GM19193 (cell line): ENCODE results near the gene PARK7.

Source experiments
- POLR2A ChIP-seq: IDR thresholded peaks from 4 replicates; pipeline ENCODE4 v1.6.1; 2011; ENCODE audit not compliant: insufficient read depth, insufficient read length; ENCODE audit errors: extremely low read depth

PARK7 gene

DNA sequence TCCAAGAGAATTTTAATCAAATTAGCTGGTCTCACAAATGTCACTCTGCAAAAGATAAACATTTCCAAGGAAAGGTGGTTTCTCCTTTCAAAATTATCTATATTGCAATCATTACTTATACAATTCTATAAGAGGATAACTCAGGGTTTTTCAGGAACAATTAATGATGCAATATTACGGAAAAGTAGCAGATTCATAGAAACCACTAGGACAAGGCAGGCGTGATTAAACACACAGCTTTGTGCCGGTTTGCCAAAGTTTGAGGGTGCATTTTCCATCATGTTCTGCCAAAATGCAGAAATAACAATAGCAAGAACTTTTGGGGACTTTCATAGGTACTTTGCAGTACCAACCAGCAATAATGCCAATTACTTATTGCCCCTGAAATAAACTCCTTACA is 21.5 kb upstream of the PARK7 start:
- TF ChIP-seq POLR2A: no peak

GRCh38 chr1:7940745-7941436 is 20.6 kb upstream of the PARK7 start, which contains the start of gene TNFRSF9:
Gene TNFRSF9 (minus strand): TSS chr1:7940839. CDS start chr1:7939994, 845 bp downstream.
- peak; percentile 25 for TF ChIP-seq POLR2A

GRCh38 chr1:7941437-7941793 is 20.1 kb upstream of the PARK7 start:
- no peak for TF ChIP-seq POLR2A

DNA sequence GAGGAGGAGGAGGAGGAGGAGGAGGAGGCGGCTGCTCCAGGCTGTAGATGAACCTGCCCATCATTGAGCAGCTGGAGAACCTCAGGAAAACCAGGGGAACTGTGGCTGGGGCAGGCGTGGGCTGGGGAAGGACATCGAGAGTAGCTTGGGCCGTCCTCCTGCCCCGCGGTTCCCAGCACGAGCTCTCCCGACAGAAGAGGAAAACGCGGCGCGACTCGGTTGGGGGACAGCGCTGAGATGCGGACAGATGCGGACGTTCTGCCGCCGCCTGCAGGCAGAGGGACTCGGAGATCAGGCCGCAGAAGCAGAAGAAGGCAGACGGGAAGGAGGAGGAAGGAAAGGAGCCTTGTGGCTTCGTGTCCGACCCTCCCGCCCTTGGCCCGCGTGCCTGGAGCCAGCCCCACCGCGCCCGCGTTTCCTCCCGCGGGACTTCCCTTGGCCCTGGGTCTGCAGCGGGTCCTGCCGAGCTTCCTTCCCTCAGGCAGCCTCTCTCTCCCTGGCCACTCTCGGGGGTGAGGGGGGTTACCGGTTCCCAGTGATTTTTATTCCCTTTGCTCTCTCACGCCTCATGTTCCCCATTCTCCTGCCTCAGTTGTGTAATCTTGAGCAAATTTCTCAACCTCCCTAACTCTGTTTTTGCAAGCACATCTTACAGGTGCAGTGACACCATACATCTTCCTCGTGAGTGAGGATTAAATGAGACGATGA is 19.1 kb upstream of the PARK7 start:
- no peak for TF ChIP-seq POLR2A

DNA sequence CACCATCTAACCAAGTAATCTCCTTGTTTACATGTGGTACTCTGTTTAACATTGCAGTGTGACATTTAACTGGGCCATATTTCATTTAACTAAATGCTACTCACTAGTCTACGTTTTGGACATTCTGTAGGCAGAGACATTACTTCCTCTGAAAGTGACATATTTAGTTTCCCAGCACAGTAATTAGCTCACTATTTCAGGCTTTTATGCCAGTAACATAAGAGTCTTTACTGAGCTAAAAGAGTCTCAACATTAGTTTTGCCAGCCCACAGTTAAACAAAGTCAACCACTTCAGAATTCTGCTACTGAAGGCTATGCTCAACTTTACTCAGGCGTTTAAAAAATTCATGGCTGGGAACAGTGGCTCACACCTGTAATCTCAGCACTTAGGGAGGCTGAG is 18.3 kb upstream of the PARK7 start:
- TF ChIP-seq POLR2A: no peak

DNA sequence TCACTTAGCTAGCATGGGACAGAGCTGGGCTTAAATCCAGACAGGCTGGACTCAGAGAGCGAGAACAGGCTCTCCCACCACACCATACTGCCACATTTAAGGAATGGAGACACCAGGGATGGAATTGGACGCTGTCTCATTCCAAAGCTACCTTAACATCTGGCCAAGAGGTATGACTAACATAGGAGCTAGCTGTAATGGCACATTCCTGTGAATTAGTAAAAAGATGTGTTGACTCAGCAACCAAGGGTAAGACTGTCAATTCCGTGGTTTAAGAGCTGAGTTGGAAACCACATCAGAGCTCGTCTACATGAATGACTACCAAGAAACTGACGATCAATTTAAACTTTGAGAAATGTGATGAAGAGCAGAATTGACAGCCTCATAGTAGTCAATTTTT is 12.6 kb upstream of the PARK7 start:
- no peak for TF ChIP-seq POLR2A

DNA sequence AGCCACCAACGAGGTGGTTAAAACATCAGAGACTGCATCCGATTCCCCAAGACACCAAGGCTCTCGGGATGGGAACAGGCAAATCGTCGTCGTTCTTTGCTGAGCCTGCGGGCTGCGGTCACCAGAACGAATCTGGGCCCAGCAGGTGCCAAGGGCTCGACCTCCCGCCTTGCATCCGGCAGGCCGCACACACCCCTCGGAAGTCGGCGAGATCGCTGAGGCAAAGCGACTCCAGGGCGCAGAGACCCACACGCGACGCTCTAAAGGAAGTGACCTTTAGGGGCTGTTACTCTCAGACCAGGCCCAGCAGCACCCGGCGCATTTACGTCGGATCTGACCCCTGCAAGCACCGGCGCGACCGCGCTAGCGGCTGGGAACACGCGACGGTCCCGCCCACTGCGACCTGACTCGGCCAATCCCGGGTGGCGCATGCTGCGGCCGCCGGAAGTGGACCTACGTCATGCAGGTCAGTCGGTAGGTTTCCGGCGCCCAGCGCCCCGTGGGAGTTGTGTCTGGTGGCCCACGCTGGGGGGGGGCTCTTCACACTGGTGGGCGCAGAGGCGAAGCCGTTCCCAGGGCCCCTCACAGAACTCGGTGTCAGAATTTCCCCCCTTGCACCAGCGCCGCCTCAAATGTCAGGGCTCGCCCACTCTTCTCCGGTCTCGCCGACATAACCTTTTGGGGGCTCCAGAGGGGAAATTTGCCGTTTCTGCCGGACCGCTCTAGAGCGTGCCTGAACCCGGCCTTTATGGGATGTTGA is 7.5 kb upstream of the PARK7 start:
- peak; percentile 85 for TF ChIP-seq POLR2A

GRCh38 chr1:7954683-7955082 is 6.8 kb upstream of the PARK7 start:
- TF ChIP-seq POLR2A: no peak

- TF ChIP-seq POLR2A: no peak
These were observed 5.1 kb upstream of the PARK7 start for GRCh38 chr1:7956218-7957032.

DNA sequence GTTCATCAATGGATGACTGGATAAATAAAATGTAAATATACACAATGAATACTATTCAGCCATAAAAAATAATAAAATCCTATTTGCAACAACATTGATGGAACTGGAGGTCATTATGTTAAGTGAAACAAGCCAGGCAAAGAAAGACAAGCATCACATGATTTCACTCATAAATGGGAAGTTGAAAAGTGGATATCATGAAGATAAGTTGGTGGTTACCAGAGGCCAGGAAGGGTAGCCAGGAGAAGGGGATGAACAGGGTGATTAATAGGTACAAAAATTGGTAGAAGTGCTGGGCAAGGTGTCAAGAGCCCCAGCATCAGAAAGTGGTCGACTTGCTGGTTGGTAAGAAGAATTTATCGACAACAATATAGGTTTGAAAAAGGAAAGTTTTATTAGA is 1.3 kb upstream of the PARK7 start:
- TF ChIP-seq POLR2A: no peak

DNA sequence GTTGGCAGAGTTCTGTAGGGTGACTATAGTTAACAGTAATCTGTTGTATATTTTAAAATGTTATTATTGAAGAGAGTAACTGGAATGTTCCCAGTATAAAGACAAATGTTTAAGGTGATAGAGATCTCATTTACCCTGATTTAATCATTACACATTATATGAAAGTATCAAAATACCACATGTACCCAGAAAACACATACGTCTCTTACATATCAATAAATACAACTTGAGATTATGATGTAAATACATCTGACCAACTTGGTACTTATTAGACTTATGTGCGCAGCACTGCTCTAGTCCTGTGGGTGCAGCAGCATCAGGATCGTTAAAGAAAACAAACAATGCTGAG is 670 bp upstream of the PARK7 start:
- TF ChIP-seq POLR2A: no peak

GRCh38 chr1:7962014-7962335 is 464 bp downstream of the PARK7 start:
- TF ChIP-seq POLR2A: no peak

- TF ChIP-seq POLR2A: no peak
These were observed 1.3 kb downstream of the PARK7 start for GRCh38 chr1:7962636-7963377.

DNA sequence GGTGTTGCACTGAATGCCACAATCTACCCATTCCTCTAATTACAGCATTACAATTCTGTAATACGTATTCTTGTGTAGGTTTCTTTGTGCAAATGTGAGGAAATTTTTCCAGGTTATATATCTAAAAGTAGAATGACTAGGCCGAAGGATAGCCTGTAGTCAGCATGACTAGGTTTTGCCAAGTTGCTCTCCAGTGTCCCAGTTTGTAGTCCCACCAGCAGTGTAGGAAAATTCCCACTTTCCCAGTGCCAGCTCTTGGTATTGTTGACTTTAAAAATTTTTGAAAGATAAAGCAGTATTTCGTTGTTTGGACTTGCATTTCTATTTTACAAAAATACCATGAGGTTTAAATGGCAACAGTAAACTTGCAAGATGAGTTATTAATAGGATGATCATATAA is 3.0 kb downstream of the PARK7 start:
- TF ChIP-seq POLR2A: no peak
